A549 (cell line): Measurements from ENCODE around the gene PRSS35.

Source experiments
- BHLHE40 ChIP-seq: IDR thresholded peaks from 2 replicates; pipeline ENCODE4 v1.6.1; 2012; ENCODE audit warnings: low read depth, low read length, inconsistent platforms
- JUNB ChIP-seq: fragments of >200 bp; sonication (Bioruptor Twin); formaldehyde crosslinking; IDR thresholded peaks from 2 replicates; pipeline ENCODE4 v1.6.1; 2016
- POLR2A ChIP-seq: IDR thresholded peaks from 2 replicates; pipeline ENCODE4 v1.6.1; 2012; ENCODE audit warnings: mild to moderate bottlenecking, low read length
- RFX5 ChIP-seq: fragments of 450-650 bp; IDR thresholded peaks from 2 replicates; pipeline ENCODE4 v1.7.1; 2014; ENCODE audit warnings: antibody characterized with exemption, mild to moderate bottlenecking, moderate library complexity
- TF ChIP-seq, protein P1 (sequence below): fragments of >200 bp; sonication (Bioruptor Twin); formaldehyde crosslinking; IDR thresholded peaks from 3 replicates; pipeline ENCODE4 v1.5.1; 2016
- TF ChIP-seq, protein P2 (sequence below): fragments of 150-350 bp; IDR thresholded peaks from 2 replicates; pipeline ENCODE4 v1.6.1; 2014; ENCODE audit warnings: low read depth, mild to moderate bottlenecking, low read length
- TF ChIP-seq, protein P3 (sequence below): IDR thresholded peaks from 2 replicates; pipeline ENCODE4 v1.6.1; 2012

DNA sequence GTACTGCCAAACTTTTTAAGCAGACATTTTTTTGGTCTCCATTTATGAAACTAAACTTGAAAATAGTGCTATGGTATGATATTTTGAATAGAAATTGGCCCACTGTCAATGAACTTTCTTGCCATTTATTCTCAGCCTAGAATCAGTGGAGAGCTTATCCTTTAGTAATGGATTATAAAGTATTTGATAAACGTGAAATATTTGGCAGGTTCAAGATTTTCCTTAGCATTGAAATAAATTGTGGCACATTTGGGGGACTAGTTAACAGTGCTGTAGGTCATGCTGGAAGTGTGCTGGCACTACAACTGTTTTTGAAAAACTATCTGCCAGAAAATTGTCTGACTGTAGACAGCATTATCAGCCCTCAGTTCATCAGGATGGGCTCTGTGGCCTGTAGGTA is 2.1 kb downstream of the PRSS35 start:
- no peak for TF ChIP-seq POLR2A
- TF ChIP-seq, protein P1, sequence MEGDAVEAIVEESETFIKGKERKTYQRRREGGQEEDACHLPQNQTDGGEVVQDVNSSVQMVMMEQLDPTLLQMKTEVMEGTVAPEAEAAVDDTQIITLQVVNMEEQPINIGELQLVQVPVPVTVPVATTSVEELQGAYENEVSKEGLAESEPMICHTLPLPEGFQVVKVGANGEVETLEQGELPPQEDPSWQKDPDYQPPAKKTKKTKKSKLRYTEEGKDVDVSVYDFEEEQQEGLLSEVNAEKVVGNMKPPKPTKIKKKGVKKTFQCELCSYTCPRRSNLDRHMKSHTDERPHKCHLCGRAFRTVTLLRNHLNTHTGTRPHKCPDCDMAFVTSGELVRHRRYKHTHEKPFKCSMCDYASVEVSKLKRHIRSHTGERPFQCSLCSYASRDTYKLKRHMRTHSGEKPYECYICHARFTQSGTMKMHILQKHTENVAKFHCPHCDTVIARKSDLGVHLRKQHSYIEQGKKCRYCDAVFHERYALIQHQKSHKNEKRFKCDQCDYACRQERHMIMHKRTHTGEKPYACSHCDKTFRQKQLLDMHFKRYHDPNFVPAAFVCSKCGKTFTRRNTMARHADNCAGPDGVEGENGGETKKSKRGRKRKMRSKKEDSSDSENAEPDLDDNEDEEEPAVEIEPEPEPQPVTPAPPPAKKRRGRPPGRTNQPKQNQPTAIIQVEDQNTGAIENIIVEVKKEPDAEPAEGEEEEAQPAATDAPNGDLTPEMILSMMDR, result no peak
- TF ChIP-seq, protein P2, sequence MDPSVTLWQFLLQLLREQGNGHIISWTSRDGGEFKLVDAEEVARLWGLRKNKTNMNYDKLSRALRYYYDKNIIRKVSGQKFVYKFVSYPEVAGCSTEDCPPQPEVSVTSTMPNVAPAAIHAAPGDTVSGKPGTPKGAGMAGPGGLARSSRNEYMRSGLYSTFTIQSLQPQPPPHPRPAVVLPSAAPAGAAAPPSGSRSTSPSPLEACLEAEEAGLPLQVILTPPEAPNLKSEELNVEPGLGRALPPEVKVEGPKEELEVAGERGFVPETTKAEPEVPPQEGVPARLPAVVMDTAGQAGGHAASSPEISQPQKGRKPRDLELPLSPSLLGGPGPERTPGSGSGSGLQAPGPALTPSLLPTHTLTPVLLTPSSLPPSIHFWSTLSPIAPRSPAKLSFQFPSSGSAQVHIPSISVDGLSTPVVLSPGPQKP, result no peak
- TF ChIP-seq RFX5, result no peak
- TF ChIP-seq, protein P3, sequence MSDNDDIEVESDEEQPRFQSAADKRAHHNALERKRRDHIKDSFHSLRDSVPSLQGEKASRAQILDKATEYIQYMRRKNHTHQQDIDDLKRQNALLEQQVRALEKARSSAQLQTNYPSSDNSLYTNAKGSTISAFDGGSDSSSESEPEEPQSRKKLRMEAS, result no peak
- TF ChIP-seq BHLHE40, result no peak
- TF ChIP-seq JUNB, result no peak
